Effector memory CD4-positive, alpha-beta T cell (primary cell): ENCODE data around the gene SSTR3.
A peak's percentile ranks its signal among the peaks of the same experiment; 100 is the strongest.

Experiments
- DNase-seq, 3 donors: peaks; one replicate each; pipeline ENCODE4 v3.0.0-alpha.2; 2020
- H3K27ac ChIP-seq: 2 replicates; pipeline ENCODE4 v1.7.0; 2013; ENCODE audit warnings: mild to moderate bottlenecking, low read length, moderate library complexity; ENCODE audit not compliant: insufficient read depth, poor library complexity, severe bottlenecking
- H3K27me3 ChIP-seq: replicated peaks from 2 replicates; pipeline ENCODE4 v1.7.0; 2013; ENCODE audit warnings: mild to moderate bottlenecking, low read length; ENCODE audit not compliant: insufficient read depth, control insufficient read depth, poor library complexity, severe bottlenecking
- H3K36me3 ChIP-seq: 2 replicates; pipeline ENCODE4 v1.7.0; 2013; ENCODE audit warnings: mild to moderate bottlenecking, low read length, moderate library complexity; ENCODE audit not compliant: control insufficient read depth, insufficient read depth
- H3K4me1 ChIP-seq: 2 replicates; pipeline ENCODE4 v1.7.0; 2013; ENCODE audit warnings: low read length, mild to moderate bottlenecking; ENCODE audit not compliant: control insufficient read depth, insufficient read depth, poor library complexity, severe bottlenecking
- H3K4me3 ChIP-seq: 2 replicates; pipeline ENCODE4 v1.7.0; 2013; ENCODE audit warnings: low read length, low read depth, mild to moderate bottlenecking; ENCODE audit not compliant: insufficient read depth, poor library complexity, severe bottlenecking
- H3K9me3 ChIP-seq: 2 replicates; pipeline ENCODE4 v1.7.0; 2013; ENCODE audit warnings: mild to moderate bottlenecking, low read length, moderate library complexity; ENCODE audit not compliant: control insufficient read depth

SSTR3 gene

GRCh38 chr22:37196539-37197450 lies 15.5 kb downstream of the SSTR3 start:
- no peak overlapping the region for H3K4me3 ChIP-seq
- no peaks in the 10 kb centered on the region for H3K36me3 ChIP-seq
- H3K4me1 ChIP-seq = peaks cover 22% of the 10 kb centered on the region
- H3K9me3 ChIP-seq = no peaks in the 10 kb centered on the region
- no peaks in the 10 kb centered on the region for H3K27me3 ChIP-seq
- DNase-seq = no peak
- H3K27ac ChIP-seq = no peak overlapping the region

DNA sequence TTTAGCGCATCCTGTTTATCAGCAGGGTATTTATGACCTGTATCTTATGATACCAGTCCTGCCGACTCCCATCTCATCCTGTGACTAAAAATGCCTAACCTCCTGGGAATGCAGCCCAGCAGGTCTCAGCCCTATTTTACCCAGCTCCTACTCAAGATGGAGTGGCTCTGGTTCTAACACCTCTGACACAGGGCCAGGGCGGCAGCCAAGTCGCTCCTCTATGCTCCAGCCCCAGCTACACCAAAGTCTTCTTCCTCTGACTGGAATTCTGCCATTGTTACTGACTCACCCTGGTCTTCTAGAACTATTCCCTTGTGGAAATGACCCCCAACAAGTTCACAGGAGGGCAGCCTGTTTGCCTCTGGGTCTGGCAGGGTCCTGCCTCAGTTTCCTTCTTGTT lies 16.4 kb downstream of the SSTR3 start:
- H3K36me3 ChIP-seq = no peaks in the 10 kb centered on the region
- no peaks in the 10 kb centered on the region for H3K27me3 ChIP-seq
- no peak for DNase-seq
- H3K4me1 ChIP-seq = peaks cover 22% of the 10 kb centered on the region
- H3K9me3 ChIP-seq = no peaks in the 10 kb centered on the region
- H3K27ac ChIP-seq = no peak overlapping the region
- H3K4me3 ChIP-seq = no peak overlapping the region

DNA sequence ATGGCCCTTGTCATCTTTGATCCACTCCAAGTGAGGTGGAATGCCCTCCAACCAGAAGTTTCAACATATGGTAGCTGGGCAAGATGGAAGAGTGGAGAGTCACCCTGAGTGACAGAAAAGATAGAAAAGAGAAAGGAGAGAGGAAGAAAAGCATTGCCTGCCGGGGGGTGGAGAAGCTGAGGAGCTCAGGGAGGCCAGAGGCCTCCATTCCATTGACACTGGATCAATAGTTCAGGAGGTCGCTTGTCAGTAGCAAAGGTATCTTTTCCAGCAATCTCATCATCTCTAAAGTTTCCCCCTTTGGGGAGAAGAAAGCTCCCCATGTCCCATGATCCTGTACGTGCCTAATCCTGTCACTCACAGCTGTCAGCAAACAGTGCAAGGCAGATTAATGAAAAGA lies 17.5 kb downstream of the SSTR3 start:
- Histone ChIP-seq H3K27me3 (no peaks in the 10 kb centered on the region), H3K4me3 (no peak overlapping the region), H3K4me1 (peaks cover 18% of the 10 kb centered on the region), H3K9me3 (no peaks in the 10 kb centered on the region), H3K36me3 (no peaks in the 10 kb centered on the region), H3K27ac (no peak overlapping the region)
- DNase-seq = no peak

DNA sequence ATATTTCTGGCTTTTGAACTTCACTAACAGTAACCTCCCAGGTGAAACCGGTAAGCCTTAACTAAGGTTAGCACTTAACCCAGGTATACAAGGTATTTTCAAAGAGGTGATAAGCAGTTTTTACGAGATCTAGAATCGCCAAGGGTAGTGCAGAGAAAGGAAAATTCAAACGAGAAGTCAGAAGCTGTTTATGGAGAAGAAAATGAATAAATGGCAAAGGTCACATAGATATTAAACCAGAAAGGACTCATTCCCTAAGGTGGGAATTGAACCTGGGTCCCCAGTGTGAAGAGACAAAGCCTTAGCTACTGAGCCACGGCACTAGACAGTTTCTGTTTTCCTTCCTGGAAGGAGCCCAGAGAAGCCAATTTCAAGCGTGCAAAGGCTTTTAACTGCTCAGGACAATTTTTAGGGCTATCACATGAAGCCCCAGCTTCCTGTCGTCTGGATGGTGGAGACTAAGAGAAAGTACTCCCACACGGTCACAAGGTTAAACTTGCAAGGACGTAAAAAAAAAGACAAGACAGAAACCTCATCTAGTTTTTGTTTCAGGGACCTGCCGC lies 18.6 kb downstream of the SSTR3 start:
- DNase-seq = peak in 1 of 3 donors; percentile 16
- peaks cover 8% of the 10 kb centered on the region for H3K4me1 ChIP-seq
- no peaks in the 10 kb centered on the region for H3K9me3 ChIP-seq
- no peaks in the 10 kb centered on the region for H3K36me3 ChIP-seq
- H3K27me3 ChIP-seq = no peaks in the 10 kb centered on the region
- no peak overlapping the region for H3K4me3 ChIP-seq
- peak overlapping the region; percentile 42 for H3K27ac ChIP-seq

DNA sequence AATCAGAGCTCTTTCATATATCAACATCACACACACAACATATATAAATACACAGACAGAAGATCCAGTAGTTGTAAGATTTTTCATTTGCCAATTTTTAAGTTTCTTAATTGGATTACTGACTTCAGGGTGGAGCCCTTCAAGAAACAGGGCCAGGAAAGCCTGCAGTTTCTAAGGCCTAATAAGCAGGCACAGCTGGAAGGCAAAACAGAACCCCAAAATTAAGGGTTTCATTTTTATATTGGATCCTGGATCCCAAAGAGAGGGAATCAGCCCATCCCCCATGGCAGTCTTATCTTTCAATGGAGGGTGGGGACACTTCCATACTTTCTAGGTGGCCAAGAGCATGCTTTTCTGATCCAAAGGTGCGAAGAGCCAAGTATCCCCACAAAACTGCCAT lies 19.5 kb downstream of the SSTR3 start:
- Histone ChIP-seq H3K27me3 (no peaks in the 10 kb centered on the region), H3K4me1 (no peaks in the 10 kb centered on the region), H3K4me3 (no peak overlapping the region), H3K36me3 (no peaks in the 10 kb centered on the region), H3K9me3 (no peaks in the 10 kb centered on the region), H3K27ac (no peak overlapping the region)
- no peak for DNase-seq

- Histone ChIP-seq H3K27ac (no peak overlapping the region), H3K4me3 (no peak overlapping the region), H3K4me1 (peaks cover 3% of the 10 kb centered on the region)
These were observed 20.1 kb downstream of the SSTR3 start for GRCh38 chr22:37192204-37192603.

DNA sequence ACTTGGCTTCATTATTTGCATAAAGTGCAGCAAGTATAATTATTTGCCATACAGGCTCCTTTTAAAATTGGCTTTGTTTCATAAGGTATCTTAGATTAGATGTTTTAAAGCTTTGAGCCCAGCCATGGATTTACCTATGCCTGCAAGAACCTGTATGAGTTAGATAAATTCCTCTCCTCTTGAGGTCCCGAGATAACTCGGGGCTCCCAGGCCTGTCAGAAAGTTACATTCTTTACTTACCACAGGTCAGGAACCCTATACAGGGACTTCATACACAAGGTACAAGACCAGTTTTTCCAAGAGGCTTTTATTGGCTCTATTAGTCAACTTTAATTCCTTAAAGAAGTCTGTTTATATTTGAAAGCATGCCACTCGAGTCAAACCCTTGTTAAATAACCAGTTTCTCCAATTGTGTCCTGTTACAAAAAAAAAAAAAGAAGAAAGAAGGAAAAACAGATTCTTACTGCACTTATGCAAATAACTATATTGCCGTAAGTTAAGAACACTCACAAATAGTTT lies 22.0 kb downstream of the SSTR3 start:
- Histone ChIP-seq H3K36me3 (no peaks in the 10 kb centered on the region), H3K4me3 (no peak overlapping the region), H3K27me3 (no peaks in the 10 kb centered on the region), H3K4me1 (peaks cover 18% of the 10 kb centered on the region), H3K27ac (no peak overlapping the region), H3K9me3 (no peaks in the 10 kb centered on the region)
- no peak for DNase-seq

More at GRCh38 chr22:37192204-37192603, 20.1 kb downstream of the SSTR3 start:
- no peaks in the 10 kb centered on the region for H3K27me3 ChIP-seq
- no peaks in the 10 kb centered on the region for H3K9me3 ChIP-seq
- DNase-seq = no peak
- H3K36me3 ChIP-seq = no peaks in the 10 kb centered on the region

GRCh38 chr22:37188901-37189466 lies 23.3 kb downstream of the SSTR3 start:
- Histone ChIP-seq H3K9me3 (no peaks in the 10 kb centered on the region), H3K4me1 (peaks cover 18% of the 10 kb centered on the region), H3K27me3 (no peaks in the 10 kb centered on the region), H3K27ac (no peak overlapping the region), H3K36me3 (no peaks in the 10 kb centered on the region), H3K4me3 (no peak overlapping the region)
- no peak for DNase-seq

GRCh38 chr22:37187891-37188761 lies 24.2 kb downstream of the SSTR3 start, which contains the start of gene C1QTNF6:
C1QTNF6 (minus strand) TSS chr22:37188247; CDS start chr22:37188213, 34 bp downstream.
- no peak for DNase-seq
- Histone ChIP-seq H3K9me3 (no peaks in the 10 kb centered on the region), H3K36me3 (no peaks in the 10 kb centered on the region), H3K27ac (no peak within 1 kb of the TSS), H3K4me3 (no peak within 1 kb of the TSS), H3K27me3 (no peaks in the 10 kb centered on the region), H3K4me1 (peaks cover 18% of the 10 kb centered on the region)
